Measurements from ENCODE around the gene SH3BP5L.
"Not testable (repeated sequence)": the region's sequence is repeated elsewhere in the genome, so short reads cannot be mapped to it uniquely, and the experiment has no call there.

DNA sequence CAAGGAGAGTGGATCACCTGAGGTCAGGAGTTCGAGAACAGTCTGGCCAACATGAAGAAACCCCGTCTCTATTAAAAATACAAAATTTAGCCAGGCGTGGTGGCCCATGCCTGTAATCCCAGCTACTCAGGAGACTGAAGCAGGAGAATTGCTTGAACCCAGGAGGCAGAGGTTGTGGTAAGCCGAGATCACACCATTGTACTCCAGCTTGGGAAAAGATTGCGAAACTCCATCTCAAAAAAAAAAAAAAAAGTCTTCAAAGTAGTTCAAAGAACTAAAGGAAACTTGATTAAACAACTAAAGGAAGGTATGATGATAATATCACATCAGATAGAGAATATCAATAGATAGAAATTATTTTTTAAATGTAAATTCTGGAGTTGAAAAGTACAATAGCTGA is 31.1 kb downstream of the SH3BP5L start:
- TF ChIP-seq, protein P1, sequence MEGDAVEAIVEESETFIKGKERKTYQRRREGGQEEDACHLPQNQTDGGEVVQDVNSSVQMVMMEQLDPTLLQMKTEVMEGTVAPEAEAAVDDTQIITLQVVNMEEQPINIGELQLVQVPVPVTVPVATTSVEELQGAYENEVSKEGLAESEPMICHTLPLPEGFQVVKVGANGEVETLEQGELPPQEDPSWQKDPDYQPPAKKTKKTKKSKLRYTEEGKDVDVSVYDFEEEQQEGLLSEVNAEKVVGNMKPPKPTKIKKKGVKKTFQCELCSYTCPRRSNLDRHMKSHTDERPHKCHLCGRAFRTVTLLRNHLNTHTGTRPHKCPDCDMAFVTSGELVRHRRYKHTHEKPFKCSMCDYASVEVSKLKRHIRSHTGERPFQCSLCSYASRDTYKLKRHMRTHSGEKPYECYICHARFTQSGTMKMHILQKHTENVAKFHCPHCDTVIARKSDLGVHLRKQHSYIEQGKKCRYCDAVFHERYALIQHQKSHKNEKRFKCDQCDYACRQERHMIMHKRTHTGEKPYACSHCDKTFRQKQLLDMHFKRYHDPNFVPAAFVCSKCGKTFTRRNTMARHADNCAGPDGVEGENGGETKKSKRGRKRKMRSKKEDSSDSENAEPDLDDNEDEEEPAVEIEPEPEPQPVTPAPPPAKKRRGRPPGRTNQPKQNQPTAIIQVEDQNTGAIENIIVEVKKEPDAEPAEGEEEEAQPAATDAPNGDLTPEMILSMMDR (IDR thresholded peaks at IDR 0.05; ENCODE audit: borderline replicate concordance, extremely low read depth, low read length, poor library complexity, severe bottlenecking): not testable (repeated sequence)
- TF ChIP-seq EZH2 (IDR thresholded peaks at IDR 0.05; ENCODE audit: borderline replicate concordance, low read depth, low read length, severe bottlenecking): not testable (repeated sequence)

Measured in DND-41 (cell line).